Measurements from ENCODE around the gene IFI27L1. TPM values are rescaled to one million over a fixed set of nuclear protein-coding genes. Genes with fewer than 3 reads are reported as not detected.

Gene IFI27L1
- total RNA-seq, 2 donors from 2014 or later, result 4.2 to 5.0 TPM

- Histone ChIP-seq H3K9me3 (no peaks in the 10 kb centered on the region), H3K4me3 (no peak overlapping the region), H3K27ac (no peak overlapping the region), H3K36me3 (no peaks in the 10 kb centered on the region), H3K4me1 (ENCODE audit: control insufficient read depth in 1 of 2, low read depth in 2 of 2) (no peaks in the 10 kb centered on the region), H3K27me3 (replicated peaks; ENCODE audit: insufficient read depth) (no peaks in the 10 kb centered on the region)
- TF ChIP-seq CTCF (IDR thresholded peaks at IDR 0.05), result no peak
- DNase-seq (ENCODE audit: low spot score) (no peak), ATAC-seq (ENCODE audit: insufficient number of reproducible peaks, low FRiP score, low read depth) (no peak)
Observed at GRCh38 chr14:94103554-94104150, 22.5 kb downstream of the IFI27L1 start.

DNA sequence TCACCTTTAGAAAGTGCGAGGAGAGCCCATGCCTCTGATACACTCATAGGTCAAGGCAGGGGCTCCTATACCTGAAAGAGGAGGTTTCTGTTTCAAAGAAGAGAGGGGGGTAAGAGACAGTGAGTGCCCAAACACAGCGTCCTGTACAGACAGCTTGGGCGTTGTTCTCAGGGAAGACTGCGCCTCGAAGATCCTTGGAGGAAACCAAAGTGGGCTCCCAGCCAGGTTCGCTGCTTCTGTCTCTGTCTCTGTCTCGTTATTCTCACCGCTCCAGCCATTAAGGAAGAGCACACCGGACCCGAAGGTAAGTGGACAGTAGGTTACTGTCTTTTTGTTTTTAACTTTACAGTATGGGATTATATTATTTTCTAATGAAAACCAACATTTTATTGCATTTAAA, 23.6 kb downstream of the IFI27L1 start:
- Histone ChIP-seq H3K36me3 (no peaks in the 10 kb centered on the region), H3K4me3 (no peak overlapping the region), H3K27ac (no peak overlapping the region), H3K27me3 (replicated peaks; ENCODE audit: insufficient read depth) (no peaks in the 10 kb centered on the region), H3K4me1 (ENCODE audit: control insufficient read depth in 1 of 2, low read depth in 2 of 2) (peaks cover 0 to 4% of the 10 kb centered on the region in 2 donors), H3K9me3 (no peaks in the 10 kb centered on the region)
- ATAC-seq (ENCODE audit: insufficient number of reproducible peaks, low FRiP score, low read depth) (no peak), DNase-seq (ENCODE audit: low spot score) (no peak)
- no peak for TF ChIP-seq CTCF (IDR thresholded peaks at IDR 0.05)

GRCh38 chr14:94109915-94110250, 28.8 kb downstream of the IFI27L1 start:
- no peak for ATAC-seq (ENCODE audit: insufficient number of reproducible peaks, low FRiP score, low read depth)
- Histone ChIP-seq H3K27ac (no peak overlapping the region), H3K4me3 (no peak overlapping the region), H3K4me1 (ENCODE audit: control insufficient read depth in 1 of 2, low read depth in 2 of 2) (peaks cover 0 to 7% of the 10 kb centered on the region in 2 donors), H3K36me3 (no peaks in the 10 kb centered on the region), H3K9me3 (no peaks in the 10 kb centered on the region), H3K27me3 (replicated peaks; ENCODE audit: insufficient read depth) (no peaks in the 10 kb centered on the region)
- no peak for DNase-seq (ENCODE audit: low spot score)
- no peak for TF ChIP-seq CTCF (IDR thresholded peaks at IDR 0.05)

- DNase-seq (ENCODE audit: low spot score), result no peak
- Histone ChIP-seq H3K27ac (no peak within 1 kb of the TSS), H3K27me3 (replicated peaks; ENCODE audit: insufficient read depth) (no peaks in the 10 kb centered on the region), H3K4me1 (ENCODE audit: control insufficient read depth in 1 of 2, low read depth in 2 of 2) (peaks cover 0 to 7% of the 10 kb centered on the region in 2 donors), H3K4me3 (peak within 1 kb of the TSS; percentile 46), H3K36me3 (no peaks in the 10 kb centered on the region), H3K9me3 (no peaks in the 10 kb centered on the region)
- no peak for TF ChIP-seq CTCF (IDR thresholded peaks at IDR 0.05)
- no peak for ATAC-seq (ENCODE audit: insufficient number of reproducible peaks, low FRiP score, low read depth)
Observed at GRCh38 chr14:94110552-94111181, 29.6 kb downstream of the IFI27L1 start, which contains the start of gene IFI27. TSS of gene IFI27 (plus strand) at chr14:94110736.

GRCh38 chr14:94111276-94112095, 30.4 kb downstream of the IFI27L1 start:
- H3K36me3 ChIP-seq, result no peaks in the 10 kb centered on the region
- H3K4me1 ChIP-seq (ENCODE audit: control insufficient read depth in 1 of 2, low read depth in 2 of 2), result peaks cover 0 to 7% of the 10 kb centered on the region in 2 donors
- ATAC-seq (ENCODE audit: insufficient number of reproducible peaks, low FRiP score, low read depth) (no peak), DNase-seq (ENCODE audit: low spot score) (no peak)
- TF ChIP-seq CTCF (IDR thresholded peaks at IDR 0.05), result no peak
- no peaks in the 10 kb centered on the region for H3K27me3 ChIP-seq (replicated peaks; ENCODE audit: insufficient read depth)
- no peak overlapping the region for H3K27ac ChIP-seq
- H3K4me3 ChIP-seq, result peak overlapping the region; percentile 46
- no peaks in the 10 kb centered on the region for H3K9me3 ChIP-seq

Measured in thoracic aorta (tissue), 2 donors.